WTC11 (cell line): Measurements from ENCODE around the gene PLIN1. TPM values are rescaled to one million over a fixed set of nuclear protein-coding genes. Genes with fewer than 3 reads are reported as not detected.
A peak's percentile ranks its signal among the peaks of the same experiment; 100 is the strongest.

Experiments
- ATAC-seq: fragments of 200-7000 bp; cut with Tn5 transposase; 2 replicates; pipeline ENCODE4 v1.10.0; 2021; ENCODE audit warnings: mild to moderate bottlenecking, moderate library complexity
- Bru-seq: library from RNA; stranded (reverse); fragments of 400-500 nt; gene quantifications from one replicate; lab custom pipeline; 2021; lab: Mats Ljungman, UMichigan
- CTCF ChIA-PET: fragments of 300-600 bp; sonication (Branson Sonifier 250); formaldehyde crosslinking; loops from one replicate; lab custom pipeline; 2021; ENCODE audit warnings: antibody characterized with exemption; lab: Charles Lee
- POLR2A ChIA-PET: fragments of 350-600 bp; sonication (Branson Sonifier 250); formaldehyde crosslinking; loops from one replicate; lab custom pipeline; 2021; ENCODE audit warnings: antibody characterized with exemption; lab: Charles Lee
- DNase-seq: peaks from one replicate; pipeline ENCODE4 v3.0.0; 2021; ENCODE audit warnings: low spot score
- H3K27ac Mint-ChIP-seq: 2 replicates; pipeline ENCODE4 v1.8.0; 2021; ENCODE audit warnings: mixed read lengths
- H3K27me3 Mint-ChIP-seq: 2 replicates; pipeline ENCODE4 v1.8.0; 2021; ENCODE audit warnings: low read depth, mild to moderate bottlenecking, moderate library complexity, mixed read lengths
- H3K36me3 Mint-ChIP-seq: 2 replicates; pipeline ENCODE4 v1.8.0; 2021; ENCODE audit warnings: mixed read lengths
- H3K4me1 Mint-ChIP-seq: 2 replicates; pipeline ENCODE4 v1.8.0; 2022; ENCODE audit warnings: mixed read lengths
- H3K4me3 Mint-ChIP-seq: 2 replicates; pipeline ENCODE4 v1.8.0; 2021; ENCODE audit warnings: mild to moderate bottlenecking, moderate library complexity, mixed read lengths
- H3K9me3 Mint-ChIP-seq: 2 replicates; pipeline ENCODE4 v1.8.0; 2021; ENCODE audit warnings: mixed read lengths
- E2F1 ChIP-seq: sonication (generic); formaldehyde crosslinking; IDR thresholded peaks from 2 replicates; pipeline ENCODE4 v1.8.0; 2022; ENCODE audit warnings: mild to moderate bottlenecking, missing genetic modification reagents
- ERG ChIP-seq: fragments of 250-450 bp; sonication (Bioruptor Pico); IDR thresholded peaks from 2 replicates; pipeline ENCODE4 v1.8.0; 2021; ENCODE audit warnings: mild to moderate bottlenecking
- FOXJ3 ChIP-seq: sonication (generic); formaldehyde crosslinking; IDR thresholded peaks from 2 replicates; pipeline ENCODE4 v1.9.0; 2021; ENCODE audit warnings: missing genetic modification reagents, mild to moderate bottlenecking, borderline replicate concordance
- GABPB1 ChIP-seq: sonication (generic); formaldehyde crosslinking; IDR thresholded peaks from 2 replicates; pipeline ENCODE4 v1.8.1; 2023; ENCODE audit warnings: mild to moderate bottlenecking, missing genetic modification reagents
- GRHL2 ChIP-seq: fragments of 250-450 bp; sonication (Bioruptor Pico); IDR thresholded peaks from 2 replicates; pipeline ENCODE4 v1.8.0; 2022; ENCODE audit warnings: mild to moderate bottlenecking, moderate library complexity; ENCODE audit not compliant: insufficient replicate concordance, severe bottlenecking
- GTF2I ChIP-seq: fragments of 250-450 bp; sonication (Bioruptor Pico); conservative IDR thresholded peaks from 2 replicates; pipeline ENCODE4 v1.4.0; 2021; ENCODE audit warnings: mild to moderate bottlenecking
- HMGXB4 ChIP-seq: sonication (generic); formaldehyde crosslinking; IDR thresholded peaks from 2 replicates; pipeline ENCODE4 v1.8.1; 2023; ENCODE audit warnings: mild to moderate bottlenecking, moderate library complexity, missing genetic modification reagents
- MAX ChIP-seq: sonication (generic); formaldehyde crosslinking; IDR thresholded peaks from 2 replicates; pipeline ENCODE4 v1.8.0; 2022; ENCODE audit warnings: mild to moderate bottlenecking, missing genetic modification reagents
- MXD4 ChIP-seq: fragments of 250-450 bp; sonication (Bioruptor Pico); IDR thresholded peaks from 2 replicates; pipeline ENCODE4 v1.8.0; 2021; ENCODE audit warnings: mild to moderate bottlenecking, moderate library complexity, borderline replicate concordance
- MYBL2 ChIP-seq: sonication (generic); formaldehyde crosslinking; IDR thresholded peaks from 2 replicates; pipeline ENCODE4 v1.8.1; 2023; ENCODE audit warnings: mild to moderate bottlenecking, moderate library complexity, missing genetic modification reagents
- NR3C1 ChIP-seq: sonication (generic); formaldehyde crosslinking; conservative IDR thresholded peaks from 2 replicates; pipeline ENCODE4 v1.8.1; 2023; ENCODE audit warnings: low read depth, mild to moderate bottlenecking, missing genetic modification reagents
- OVOL2 ChIP-seq: fragments of 250-450 bp; sonication (Bioruptor Pico); IDR thresholded peaks from 2 replicates; pipeline ENCODE4 v1.9.0; 2021; ENCODE audit warnings: mild to moderate bottlenecking, borderline replicate concordance
- PRDM15 ChIP-seq: sonication (generic); formaldehyde crosslinking; IDR thresholded peaks from 2 replicates; pipeline ENCODE4 v1.8.0; 2022; ENCODE audit warnings: missing genetic modification reagents
- PRRX2 ChIP-seq: fragments of 250-450 bp; sonication (Bioruptor Pico); IDR thresholded peaks from 2 replicates; pipeline ENCODE4 v1.8.0; 2021; ENCODE audit warnings: mild to moderate bottlenecking
- RELA ChIP-seq: sonication (generic); formaldehyde crosslinking; IDR thresholded peaks from 2 replicates; pipeline ENCODE4 v1.8.1; 2022; ENCODE audit warnings: missing genetic modification reagents, mild to moderate bottlenecking, borderline replicate concordance
- STAT6 ChIP-seq: sonication (generic); formaldehyde crosslinking; conservative IDR thresholded peaks from 2 replicates; pipeline ENCODE4 v1.8.1; 2023; ENCODE audit warnings: mild to moderate bottlenecking, low read depth, missing genetic modification reagents, moderate library complexity
- TEAD1 ChIP-seq: sonication (generic); formaldehyde crosslinking; IDR thresholded peaks from 2 replicates; pipeline ENCODE4 v1.8.0; 2022; ENCODE audit warnings: mild to moderate bottlenecking, missing genetic modification reagents
- TP53 ChIP-seq: sonication (generic); formaldehyde crosslinking; IDR thresholded peaks from 2 replicates; pipeline ENCODE4 v1.8.1; 2023; ENCODE audit warnings: mild to moderate bottlenecking, missing genetic modification reagents
- ZNF263 ChIP-seq: sonication (generic); formaldehyde crosslinking; IDR thresholded peaks from 2 replicates; pipeline ENCODE4 v1.8.1; 2022; ENCODE audit warnings: low read depth, mild to moderate bottlenecking, moderate library complexity, missing genetic modification reagents
- ZNF416 ChIP-seq: fragments of 250-450 bp; sonication (Bioruptor Pico); IDR thresholded peaks from 2 replicates; pipeline ENCODE4 v1.9.0; 2021; ENCODE audit warnings: mild to moderate bottlenecking, inconsistent platforms
- long read RNA-seq, 3 experiments: library from RNA in 1 of 3; library from capped mRNA in 1 of 3; library from polyadenylated mRNA in 1 of 3; unstranded in 2 of 3; stranded (forward) in 1 of 3; transcript quantifications; one replicate each; pipeline ENCODE4 v2.0.0, GENCODE V29; 2021
- total RNA-seq: library from RNA; stranded (reverse); gene quantifications from 3 replicates; pipeline ENCODE4 v1.2.3, GENCODE V29; 2021
- TF ChIP-seq, protein P1 (sequence below): fragments of 250-450 bp; sonication (Bioruptor Pico); IDR thresholded peaks from 2 replicates; pipeline ENCODE4 v1.9.0; 2021; ENCODE audit warnings: mild to moderate bottlenecking

The PLIN1 gene
- total RNA-seq (0.37 to 0.70 TPM (median 0.48 TPM) in 3 replicates), Bru-seq, nascent RNA (percentile 19 among the genes with signal in this experiment)
- long read RNA-seq, experiment 1, partial matches to known transcripts = 0 of 2 reads
- long read RNA-seq, experiment 1, other reads (novel, unspliced or antisense) = 2 of 2 reads
- long read RNA-seq, experiment 2, partial matches to known transcripts = 1 of 1 reads
- long read RNA-seq, experiment 2, other reads (novel, unspliced or antisense) = 0 of 1 reads
- long read RNA-seq, experiment 3 = 0 reads

DNA sequence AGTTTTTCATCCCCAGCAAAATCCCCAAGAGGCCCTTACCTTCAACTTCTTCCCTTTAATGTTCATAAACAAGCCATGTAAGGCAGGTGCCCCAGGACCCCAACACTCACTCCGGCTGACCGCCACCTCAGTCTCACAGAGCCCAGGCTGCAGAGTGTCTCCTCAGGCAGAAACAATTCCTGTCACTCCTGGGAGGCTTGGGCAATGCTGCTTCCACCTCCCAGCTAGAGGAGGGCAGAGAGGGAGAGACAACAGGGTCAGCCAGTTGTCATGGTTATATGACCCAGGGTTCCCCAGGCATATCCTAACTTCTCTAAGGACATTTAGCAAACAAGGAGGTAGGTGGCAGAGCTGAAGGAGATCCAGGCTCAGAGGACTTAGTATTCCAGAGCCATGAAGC lies at the start of gene PLIN1:
TSS of gene PLIN1 (minus strand) at position 156 of the 400 bp plus-strand sequence. CDS start 1,878 bp downstream, outside the sequence.
- CTCF ChIA-PET = no interaction called here
- no peak within 1 kb of the TSS for H3K4me3 Mint-ChIP-seq
- POLR2A ChIA-PET = no interaction called here
- DNase-seq (no peak), ATAC-seq (no peak)
- H3K9me3 Mint-ChIP-seq = no peaks in the 10 kb centered on the region
- H3K27me3 Mint-ChIP-seq = no peaks in the 10 kb centered on the region
- no peaks in the 10 kb centered on the region for H3K36me3 Mint-ChIP-seq
- no peak within 1 kb of the TSS for H3K27ac Mint-ChIP-seq
- no peak for TF ChIP-seq ZNF416 (CRISPR knock-in tag)
- no peak for TF ChIP-seq NR3C1 (CRISPR knock-in tag)
- no peak for TF ChIP-seq MYBL2 (CRISPR knock-in tag)
- H3K4me1 Mint-ChIP-seq = no peaks in the 10 kb centered on the region

GRCh38 chr15:89728254-89728653 lies 49.1 kb upstream of the PLIN1 start:
- Mint-ChIP-seq H3K9me3 (peaks cover 11% of the 10 kb centered on the region), H3K27me3 (no peaks in the 10 kb centered on the region; the same call in 1 of the 2 replicates), H3K4me1 (no peaks in the 10 kb centered on the region), H3K4me3 (no peak overlapping the region), H3K27ac (no peak overlapping the region), H3K36me3 (no peaks in the 10 kb centered on the region)
- POLR2A ChIA-PET = no interaction called here
- DNase-seq = no peak
- TF ChIP-seq RELA = no peak
- no peak for TF ChIP-seq TEAD1 (CRISPR knock-in tag)
- TF ChIP-seq FOXJ3 (CRISPR knock-in tag) = no peak
- no peak for TF ChIP-seq E2F1 (CRISPR knock-in tag)
- TF ChIP-seq MAX = no peak
- no peak for TF ChIP-seq MXD4 (CRISPR knock-in tag)
- TF ChIP-seq STAT6 (CRISPR knock-in tag) = no peak
- TF ChIP-seq PRDM15 (CRISPR knock-in tag) = no peak
- no peak for TF ChIP-seq OVOL2 (CRISPR knock-in tag)
- TF ChIP-seq TP53 (CRISPR knock-in tag) = no peak
- no peak for TF ChIP-seq PRRX2 (CRISPR knock-in tag)
- CTCF ChIA-PET = interaction anchor here (0.8 to 2.0 kb wide), 4 partner anchors 12 to 243 kb away, joined by 3 to 7 read pairs (median 3); no protein-coding TSS in a partner anchor
- no peak for ATAC-seq

DNA sequence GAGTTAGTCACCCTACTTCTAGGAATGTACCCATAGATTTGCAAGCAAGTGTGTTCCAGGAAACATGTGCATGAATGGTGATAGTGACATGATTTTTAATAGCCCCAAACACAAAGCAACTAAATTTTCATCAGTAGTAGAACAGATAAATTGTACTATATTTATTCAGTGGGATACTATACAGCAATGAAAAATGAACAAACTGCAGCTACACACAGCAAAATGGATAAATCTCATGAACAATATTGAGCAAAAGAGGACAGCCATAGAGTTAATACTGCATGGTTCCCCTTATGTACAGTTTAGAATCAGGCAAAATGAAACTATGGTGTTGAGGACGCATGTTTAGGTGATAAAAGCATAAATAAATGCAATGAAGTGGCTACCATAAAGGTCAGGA lies 45.9 kb upstream of the PLIN1 start:
- POLR2A ChIA-PET = no interaction called here
- ATAC-seq = no peak
- H3K27me3 Mint-ChIP-seq = peaks cover 4% of the 10 kb centered on the region; the same call in 1 of the 2 replicates
- TF ChIP-seq GABPB1 (CRISPR knock-in tag) = no peak
- no peak for TF ChIP-seq GRHL2 (CRISPR knock-in tag)
- TF ChIP-seq ZNF416 (CRISPR knock-in tag) = no peak
- TF ChIP-seq HMGXB4 (CRISPR knock-in tag) = no peak
- TF ChIP-seq ZNF263 = no peak
- TF ChIP-seq ERG (CRISPR knock-in tag) = no peak
- TF ChIP-seq, protein P1, sequence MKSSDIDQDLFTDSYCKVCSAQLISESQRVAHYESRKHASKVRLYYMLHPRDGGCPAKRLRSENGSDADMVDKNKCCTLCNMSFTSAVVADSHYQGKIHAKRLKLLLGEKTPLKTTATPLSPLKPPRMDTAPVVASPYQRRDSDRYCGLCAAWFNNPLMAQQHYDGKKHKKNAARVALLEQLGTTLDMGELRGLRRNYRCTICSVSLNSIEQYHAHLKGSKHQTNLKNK (CRISPR knock-in tag) = no peak
- TF ChIP-seq GTF2I (CRISPR knock-in tag) = no peak

More for the DNA sequence above, 45.9 kb upstream of the PLIN1 start:
- Mint-ChIP-seq H3K4me1 (no peaks in the 10 kb centered on the region), H3K4me3 (no peak overlapping the region), H3K27ac (no peak overlapping the region), H3K9me3 (peaks cover 18% of the 10 kb centered on the region), H3K36me3 (no peaks in the 10 kb centered on the region)
- DNase-seq = no peak
- CTCF ChIA-PET = no interaction called here
